ENCODE measurements around the gene RIPK3.

Gene RIPK3

DNA sequence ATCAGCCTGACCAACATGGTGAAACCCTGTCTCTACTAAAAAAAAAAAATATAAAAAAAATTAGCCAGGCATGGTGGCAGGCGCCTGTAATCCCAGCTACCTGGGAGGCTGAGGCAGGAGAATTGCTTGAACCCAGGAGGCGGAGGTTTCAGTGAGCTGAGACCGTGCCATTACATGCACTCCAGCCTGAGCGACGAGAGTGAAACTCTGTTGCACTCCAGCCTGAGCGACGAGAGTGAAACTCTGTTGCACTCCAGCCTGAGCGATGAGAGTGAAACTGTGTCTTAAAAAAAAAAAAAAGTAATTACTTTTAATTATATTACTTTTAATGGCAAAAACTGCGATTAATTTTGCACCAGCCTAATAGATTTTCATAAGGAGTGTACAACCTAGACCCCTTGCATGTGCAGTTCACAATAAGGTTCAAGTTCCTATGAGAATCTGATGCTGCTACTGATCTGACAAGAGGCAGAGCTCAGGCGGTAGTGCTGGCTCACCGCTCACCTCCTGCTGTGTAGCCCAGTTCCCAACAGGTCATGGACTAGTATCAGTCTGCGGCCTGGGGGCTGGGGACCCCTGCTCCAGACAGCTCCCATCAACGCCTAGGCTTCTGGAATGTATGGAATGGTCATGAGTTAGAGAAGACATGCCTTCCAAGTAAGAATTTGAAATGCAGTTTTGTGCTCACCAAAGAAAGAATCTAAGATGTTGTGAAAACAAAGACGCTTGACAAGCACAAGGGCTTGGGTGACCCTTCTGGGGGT is 18.4 kb downstream of the RIPK3 start:
- peak; percentile 34 for DNase-seq

DNA sequence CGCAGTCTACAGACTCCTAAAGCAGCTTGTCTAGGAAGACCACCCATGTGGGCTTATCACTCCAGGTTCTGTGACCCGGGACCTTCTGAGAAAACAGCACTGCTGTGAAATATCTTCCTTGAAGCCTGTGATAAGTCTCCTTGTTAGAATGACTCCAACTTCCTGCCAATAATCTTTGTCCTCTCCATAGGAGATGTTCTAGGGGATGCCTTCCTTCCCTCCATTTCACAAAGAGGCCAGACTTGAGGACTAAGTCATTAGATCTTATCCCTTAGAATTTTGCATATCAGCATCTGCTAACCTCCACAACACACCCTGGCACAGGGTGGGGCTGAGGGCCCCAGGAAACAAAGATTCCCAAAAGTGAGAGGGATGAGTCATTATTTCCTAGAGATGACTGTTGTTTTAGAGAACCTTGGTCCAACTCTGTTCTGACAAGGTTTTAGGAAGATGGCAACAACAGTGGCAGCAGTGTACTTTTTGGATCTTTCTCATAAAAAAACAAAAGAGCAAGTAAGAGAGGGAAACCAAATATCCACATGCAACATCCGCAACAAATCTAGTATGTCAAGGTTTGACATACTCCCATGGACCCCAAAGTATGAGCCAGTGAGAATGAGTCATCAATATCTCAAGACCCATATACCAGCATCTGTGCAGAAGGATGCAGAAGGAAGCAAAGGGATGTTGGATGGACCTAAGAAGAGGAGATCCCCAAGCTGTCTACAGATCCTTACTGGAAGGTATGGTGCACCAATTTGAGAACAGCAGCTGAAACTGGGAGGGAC is 22.5 kb downstream of the RIPK3 start:
- no peak for DNase-seq

GRCh38 chr14:24316597-24316950 is 23.2 kb downstream of the RIPK3 start:
- DNase-seq = no peak

GRCh38 chr14:24315807-24316596 is 23.8 kb downstream of the RIPK3 start:
- DNase-seq = peak; percentile 26

GRCh38 chr14:24315243-24315806 is 24.5 kb downstream of the RIPK3 start:
- no peak for DNase-seq

DNA sequence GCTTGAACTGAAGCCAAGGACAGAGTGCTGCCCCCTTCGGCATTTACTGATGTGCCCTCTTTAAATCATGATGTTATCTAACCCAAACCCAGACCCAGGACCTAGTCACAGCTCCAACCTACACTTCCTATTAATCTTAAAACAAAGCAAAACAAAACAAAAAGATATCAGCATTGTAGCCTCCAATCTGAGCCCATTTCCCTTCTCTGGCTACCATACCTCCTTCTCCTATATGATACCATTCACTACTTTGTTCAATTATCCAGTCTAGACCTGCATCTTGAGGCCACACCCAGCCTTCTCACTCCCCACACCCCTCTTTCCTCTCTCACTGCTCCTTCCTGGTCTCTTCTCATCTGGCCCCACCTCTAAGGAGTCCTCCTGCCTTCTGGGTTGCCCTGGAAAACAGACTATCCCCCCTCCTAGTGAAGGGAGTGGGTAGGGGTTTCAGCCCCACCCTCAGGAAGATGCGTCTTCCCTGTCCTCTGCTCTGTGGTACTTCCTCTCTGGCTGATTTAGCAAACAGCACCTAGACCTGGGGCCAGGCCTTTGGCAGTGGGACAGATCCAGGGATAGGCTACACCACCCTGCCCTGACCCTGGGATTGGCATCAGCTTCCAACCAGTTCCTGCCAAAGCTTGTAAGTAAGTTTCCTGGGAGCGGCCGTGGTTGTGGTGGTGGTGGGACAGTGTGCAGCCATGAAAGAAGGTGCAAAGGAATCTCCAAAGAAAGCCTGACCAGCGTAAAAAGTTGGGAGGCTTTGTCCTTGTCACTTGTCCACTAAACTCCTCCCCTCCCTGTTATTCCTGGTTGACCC is 25.2 kb downstream of the RIPK3 start:
- no peak for DNase-seq

DNA sequence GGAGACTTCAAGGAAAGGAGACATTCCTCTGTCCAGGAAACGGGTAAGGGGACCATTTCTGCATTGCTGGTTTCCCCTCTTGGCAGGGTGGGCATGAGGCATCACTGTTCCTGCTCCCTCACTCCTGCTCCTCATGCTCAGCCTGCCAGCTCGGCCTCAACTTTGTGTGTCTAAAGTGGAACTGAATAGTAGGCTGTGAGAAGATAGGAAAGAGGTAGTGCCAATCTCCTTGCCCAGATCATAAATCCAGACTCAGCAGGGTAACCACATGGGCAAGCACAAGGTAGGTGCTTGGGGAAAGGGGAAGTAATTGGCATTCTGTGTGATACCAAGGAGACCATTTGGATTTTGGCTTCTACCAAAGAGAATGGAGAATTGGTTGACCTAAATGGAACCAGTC is 25.9 kb downstream of the RIPK3 start:
- DNase-seq = no peak

DNA sequence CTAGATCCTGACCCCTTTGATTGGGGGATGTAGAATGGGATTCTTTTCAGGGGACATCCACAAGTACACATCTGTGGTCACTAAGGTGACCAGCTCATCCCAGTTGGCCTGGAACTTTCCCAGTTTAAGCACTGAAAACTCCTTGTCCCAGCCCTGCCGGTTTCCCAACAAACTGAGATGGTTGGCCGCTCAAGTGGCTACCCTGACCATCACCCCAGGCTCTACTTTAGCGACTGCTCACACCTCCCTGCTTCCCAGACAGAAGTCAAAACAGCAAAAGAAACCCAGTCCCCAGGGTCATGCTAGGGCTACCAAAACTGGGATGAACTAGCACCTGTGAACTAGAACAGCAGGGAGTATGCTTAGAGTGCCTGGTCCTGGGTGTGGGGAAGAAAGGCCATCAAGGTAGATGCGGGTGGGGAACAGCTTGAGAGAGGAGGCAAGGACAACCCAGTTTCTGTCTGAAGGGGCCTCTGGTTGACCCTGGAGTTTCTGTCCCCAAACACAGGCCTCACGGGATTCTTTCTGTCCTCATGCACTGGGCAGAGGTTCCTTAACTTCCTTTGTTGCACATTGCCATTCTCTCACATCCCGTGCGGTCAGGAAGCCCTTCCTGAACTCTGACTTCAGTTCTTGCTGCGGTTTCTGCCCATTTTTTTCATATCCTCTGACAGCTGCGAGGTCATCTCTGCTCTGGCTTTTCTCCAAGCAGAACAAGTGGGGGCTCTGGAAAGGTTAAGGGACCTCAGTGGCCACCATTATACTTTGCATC is 26.9 kb downstream of the RIPK3 start:
- no peak for DNase-seq

- no peak for DNase-seq
These were observed 27.8 kb downstream of the RIPK3 start for GRCh38 chr14:24311837-24312615.

- DNase-seq = peak; percentile 62
These were observed 28.9 kb downstream of the RIPK3 start, which contains the start of gene LTB4R for GRCh38 chr14:24310646-24311604. Gene LTB4R (plus strand): TSS chr14:24311502. CDS start chr14:24315652, 4,150 bp downstream.

GRCh38 chr14:24310265-24310645 is 29.5 kb downstream of the RIPK3 start:
- DNase-seq = no peak

GRCh38 chr14:24309538-24310264 is 30.1 kb downstream of the RIPK3 start, which contains the start of gene LTB4R2:
Gene LTB4R2 (plus strand): TSS chr14:24310140. CDS start chr14:24310665, 525 bp downstream.
- DNase-seq = no peak

DNA sequence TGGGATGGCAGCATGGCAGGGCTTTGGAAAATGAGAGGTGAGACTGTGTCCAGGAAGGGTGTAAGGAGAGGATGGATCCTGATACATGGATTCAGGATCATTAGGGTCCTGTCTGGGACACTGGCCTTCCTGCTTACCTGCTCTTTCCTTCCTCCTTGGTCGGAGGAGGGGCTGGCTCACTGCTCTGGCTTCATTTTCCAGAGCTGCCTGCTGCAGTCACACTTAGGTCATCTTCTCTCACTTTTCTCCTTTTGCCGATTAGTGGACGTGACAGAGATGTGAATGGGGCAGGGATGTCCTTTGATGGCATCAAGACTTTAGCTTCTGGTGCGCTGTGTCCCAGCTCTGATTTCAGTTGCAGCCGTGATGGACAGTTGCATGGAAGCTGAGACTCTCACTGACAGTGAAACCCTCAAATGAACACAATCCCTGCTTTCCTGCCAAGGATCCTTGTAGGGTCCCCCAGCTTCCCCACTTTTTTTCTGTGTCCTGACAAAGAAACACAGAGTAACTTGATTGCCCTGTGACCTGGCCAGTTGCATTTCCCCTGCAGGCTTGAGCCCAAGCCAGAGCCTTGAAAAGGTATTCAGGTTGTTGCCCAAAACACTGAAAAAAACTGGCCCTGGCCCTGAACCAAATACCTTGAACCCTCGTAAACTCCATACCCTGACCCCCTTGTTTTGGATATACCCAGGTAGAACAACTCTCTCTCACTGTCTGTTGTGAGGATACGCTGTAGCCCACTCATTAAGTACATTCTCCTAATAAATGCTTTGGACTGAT is 31.3 kb downstream of the RIPK3 start:
- no peak for DNase-seq

DNA sequence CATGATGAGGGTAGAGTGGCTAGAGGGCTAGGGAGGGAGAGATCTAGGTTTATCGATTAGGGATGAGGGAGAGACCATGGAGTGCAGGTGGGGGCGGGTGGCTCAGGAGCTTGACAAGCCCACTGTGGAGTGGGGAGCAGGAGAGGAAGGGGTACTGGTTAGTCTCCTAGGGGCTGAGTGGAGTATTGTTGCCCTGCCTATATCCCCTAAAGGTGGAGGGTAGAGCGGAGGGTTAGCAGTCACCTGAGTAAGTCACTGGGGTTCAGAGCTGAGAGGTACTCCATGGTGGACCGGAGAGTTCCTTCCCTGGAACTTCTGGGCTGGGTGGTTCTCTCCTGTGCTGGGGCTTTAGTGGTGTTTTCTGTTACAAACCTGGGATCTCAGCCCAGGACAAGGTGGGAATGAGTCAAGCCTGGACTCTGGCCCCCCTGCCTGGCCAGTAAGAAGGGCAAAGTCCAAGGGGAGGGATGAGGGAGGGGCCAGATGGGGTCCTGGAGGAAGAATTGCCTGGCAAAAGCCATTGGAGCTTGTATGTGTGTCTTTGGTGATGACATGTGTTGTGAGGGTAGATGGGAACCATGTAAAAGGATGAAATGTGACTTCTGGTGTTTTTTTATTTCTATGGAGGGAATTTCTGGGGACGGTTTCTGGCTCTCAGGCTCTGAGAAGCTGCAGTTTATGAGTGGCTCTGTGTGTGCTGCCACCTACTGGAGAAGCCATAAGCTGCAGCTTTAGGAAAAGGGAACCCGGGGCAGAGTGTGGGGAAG is 32.0 kb downstream of the RIPK3 start, which contains the start of gene CIDEB:
Gene CIDEB (minus strand): TSS at position 403 of the 767 bp plus-strand sequence. CDS start 119 bp downstream, at position 284.
- DNase-seq = peak; percentile 63

- DNase-seq = no peak
These were observed 32.6 kb downstream of the RIPK3 start for GRCh38 chr14:24307156-24307574.

DNA sequence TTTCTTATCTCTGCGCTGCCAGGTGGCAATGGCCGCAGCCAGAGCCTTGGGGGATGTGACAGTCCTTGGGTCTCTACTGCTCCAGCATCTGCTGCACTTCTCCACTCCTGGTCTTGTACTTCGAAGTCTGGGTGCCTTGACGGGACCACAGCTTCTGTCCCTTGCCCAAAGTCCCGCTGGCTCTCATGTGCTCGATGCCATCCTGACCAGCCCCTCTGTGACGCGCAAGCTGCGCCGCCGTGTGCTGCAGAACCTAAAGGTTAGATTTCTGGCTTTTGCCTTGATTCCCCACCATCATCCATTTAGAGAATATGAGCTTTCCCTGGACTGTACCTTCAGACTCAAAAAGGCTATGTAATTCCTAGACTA is 35.8 kb downstream of the RIPK3 start:
- no peak for DNase-seq

Data from fibroblast of skin of scalp (primary cell).